22Rv1 (cell line): Measurements from ENCODE around the gene TLR2.
"Not testable (repeated sequence)": the region's sequence is repeated elsewhere in the genome, so short reads cannot be mapped to it uniquely, and the experiment has no call there.

Experiments used
- H3K27ac ChIP-seq: fragments of 450-650 bp; 2 replicates; pipeline ENCODE4 v1.5.1; 2017
- ZFX ChIP-seq: fragments of 450-650 bp; IDR thresholded peaks from 2 replicates; pipeline ENCODE4 v1.6.1; 2017; ENCODE audit warnings: antibody characterized with exemption, borderline replicate concordance
- TF ChIP-seq, protein P1 (sequence below): fragments of 450-650 bp; IDR thresholded peaks from 2 replicates; pipeline ENCODE4 v1.5.1; 2017; ENCODE audit warnings: mild to moderate bottlenecking

TLR2 gene

DNA sequence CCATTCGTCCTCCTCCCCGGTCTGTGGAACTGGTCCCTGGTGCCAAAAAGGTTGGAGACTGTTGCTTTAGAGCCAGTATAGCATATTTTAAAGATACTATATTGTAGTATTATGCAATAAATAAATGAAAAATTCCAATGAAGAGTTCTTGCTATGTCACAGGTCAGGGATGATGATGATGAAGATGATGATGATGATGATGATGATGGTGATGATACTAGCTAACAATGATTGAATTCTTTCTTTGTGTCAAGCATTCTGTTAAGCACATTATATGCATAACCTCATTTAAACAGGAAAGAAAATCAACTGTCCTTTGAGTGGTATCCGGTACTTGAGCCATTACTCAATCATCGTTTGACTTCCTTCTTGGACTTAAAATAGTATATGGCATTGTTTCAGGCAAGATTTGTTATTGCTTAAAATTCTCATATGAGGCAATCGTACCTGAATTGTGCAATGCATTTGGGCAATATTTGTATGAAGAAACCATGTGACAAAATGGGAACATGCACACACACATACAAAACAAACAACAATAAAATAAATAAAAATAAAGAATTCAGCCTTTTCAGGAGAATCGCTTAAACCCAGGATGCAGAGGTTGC lies 22.8 kb upstream of the TLR2 start:
- TF ChIP-seq, protein P1, sequence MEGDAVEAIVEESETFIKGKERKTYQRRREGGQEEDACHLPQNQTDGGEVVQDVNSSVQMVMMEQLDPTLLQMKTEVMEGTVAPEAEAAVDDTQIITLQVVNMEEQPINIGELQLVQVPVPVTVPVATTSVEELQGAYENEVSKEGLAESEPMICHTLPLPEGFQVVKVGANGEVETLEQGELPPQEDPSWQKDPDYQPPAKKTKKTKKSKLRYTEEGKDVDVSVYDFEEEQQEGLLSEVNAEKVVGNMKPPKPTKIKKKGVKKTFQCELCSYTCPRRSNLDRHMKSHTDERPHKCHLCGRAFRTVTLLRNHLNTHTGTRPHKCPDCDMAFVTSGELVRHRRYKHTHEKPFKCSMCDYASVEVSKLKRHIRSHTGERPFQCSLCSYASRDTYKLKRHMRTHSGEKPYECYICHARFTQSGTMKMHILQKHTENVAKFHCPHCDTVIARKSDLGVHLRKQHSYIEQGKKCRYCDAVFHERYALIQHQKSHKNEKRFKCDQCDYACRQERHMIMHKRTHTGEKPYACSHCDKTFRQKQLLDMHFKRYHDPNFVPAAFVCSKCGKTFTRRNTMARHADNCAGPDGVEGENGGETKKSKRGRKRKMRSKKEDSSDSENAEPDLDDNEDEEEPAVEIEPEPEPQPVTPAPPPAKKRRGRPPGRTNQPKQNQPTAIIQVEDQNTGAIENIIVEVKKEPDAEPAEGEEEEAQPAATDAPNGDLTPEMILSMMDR, result no peak
- TF ChIP-seq ZFX, result no peak

DNA sequence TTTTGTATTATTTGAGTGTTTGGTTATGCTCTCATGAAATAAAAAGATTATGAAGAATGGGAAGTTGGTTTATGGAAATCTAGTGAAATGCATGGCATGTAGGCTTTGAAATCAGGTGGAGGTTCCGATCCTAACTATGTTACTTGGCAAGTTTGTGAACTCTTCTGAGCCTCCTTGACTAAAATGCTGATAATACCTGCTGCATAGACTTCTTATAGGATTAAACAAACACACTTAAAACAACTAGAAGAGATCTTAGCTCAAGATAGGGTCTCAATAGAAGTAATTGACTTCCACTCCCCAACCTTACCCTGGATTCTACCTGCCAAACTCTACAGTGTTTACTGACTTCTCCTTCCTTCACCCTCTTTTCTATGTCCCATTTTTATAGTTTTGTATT lies 22.2 kb upstream of the TLR2 start:
- H3K27ac ChIP-seq, result no peak overlapping the region
- TF ChIP-seq, protein P1, result no peak
- no peak for TF ChIP-seq ZFX

More for the DNA sequence above, 22.8 kb upstream of the TLR2 start:
- no peak overlapping the region for H3K27ac ChIP-seq

DNA sequence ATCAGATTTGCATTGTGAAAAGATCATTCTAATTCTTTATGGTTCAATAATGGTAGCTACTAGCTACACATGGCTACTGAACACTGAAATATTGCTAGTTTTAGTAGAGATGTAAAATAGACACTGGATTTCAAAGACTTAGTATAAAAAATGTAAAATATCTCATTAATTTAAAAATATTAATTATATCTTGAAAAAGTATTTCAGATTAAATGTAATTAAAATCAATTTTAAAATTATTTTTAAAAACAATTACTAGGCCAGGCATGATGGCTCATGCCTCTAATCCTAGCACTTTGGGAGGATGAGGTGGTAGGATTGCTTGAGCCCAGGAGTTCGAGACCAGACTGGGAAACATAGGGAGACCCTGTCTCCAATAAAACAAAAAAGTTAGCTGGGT lies 20.4 kb upstream of the TLR2 start:
- H3K27ac ChIP-seq, result no peak overlapping the region
- no peak for TF ChIP-seq ZFX
- TF ChIP-seq, protein P1, result no peak

DNA sequence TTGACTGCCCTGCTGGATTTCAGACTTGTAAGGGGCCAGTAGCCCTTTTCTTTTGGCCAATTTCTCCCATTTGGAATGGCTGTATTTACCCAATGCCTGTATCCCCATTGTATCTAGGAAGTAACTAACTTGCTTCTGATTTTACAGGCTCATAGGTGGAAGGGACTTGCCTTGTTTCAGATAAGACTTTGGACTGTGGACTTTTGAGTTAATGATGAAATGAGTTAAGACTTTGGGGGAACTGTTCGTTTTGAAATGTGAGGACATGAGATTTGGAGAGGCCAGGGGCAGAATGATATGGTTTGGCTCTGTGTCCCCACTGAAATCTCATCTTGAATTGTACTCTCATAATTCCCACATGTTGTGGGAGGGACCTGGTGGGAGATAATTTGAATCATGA lies 17.6 kb upstream of the TLR2 start:
- H3K27ac ChIP-seq, result not testable (repeated sequence)

DNA sequence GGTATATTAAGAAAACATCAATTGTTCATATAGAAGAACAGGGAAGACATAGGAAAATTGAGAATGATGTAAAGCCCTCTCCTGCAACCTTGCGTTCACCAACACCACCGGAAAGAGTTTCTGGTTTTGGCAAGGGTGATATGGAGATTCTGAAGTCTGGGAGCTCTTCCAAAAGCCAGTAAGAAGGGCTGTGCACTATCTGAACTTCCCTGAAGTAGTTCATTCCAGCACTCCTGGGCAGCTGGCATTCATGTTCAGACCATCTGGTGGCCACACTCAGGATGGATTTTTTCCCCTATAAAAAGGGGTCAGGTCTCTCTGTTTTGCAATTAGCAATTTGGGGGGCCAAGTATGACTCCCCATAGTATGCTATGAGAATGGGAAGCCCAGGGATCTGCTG lies 15.4 kb upstream of the TLR2 start:
- H3K27ac ChIP-seq, result no peak overlapping the region
- TF ChIP-seq, protein P1, result no peak
- TF ChIP-seq ZFX, result no peak

DNA sequence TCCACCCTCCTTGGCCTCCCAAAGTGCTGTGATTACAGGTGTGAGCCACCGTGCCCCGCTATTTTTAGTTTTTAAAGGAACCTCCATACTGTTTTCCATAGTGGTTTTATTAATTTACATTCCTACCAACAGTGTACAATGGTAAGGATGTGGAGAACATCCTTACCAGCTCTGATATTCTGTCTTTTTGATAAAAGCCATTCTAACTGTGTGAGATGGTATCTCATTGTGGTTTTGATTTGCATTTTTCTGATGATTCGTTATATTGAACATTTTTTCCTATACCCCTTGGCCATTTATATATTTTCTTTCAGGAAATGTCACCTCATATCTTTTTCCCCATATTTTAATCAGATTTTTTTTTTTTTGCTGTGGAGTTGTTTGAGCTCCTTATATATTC lies 14.2 kb upstream of the TLR2 start:
- H3K27ac ChIP-seq, result no peak overlapping the region
- TF ChIP-seq, protein P1, result no peak
- no peak for TF ChIP-seq ZFX

DNA sequence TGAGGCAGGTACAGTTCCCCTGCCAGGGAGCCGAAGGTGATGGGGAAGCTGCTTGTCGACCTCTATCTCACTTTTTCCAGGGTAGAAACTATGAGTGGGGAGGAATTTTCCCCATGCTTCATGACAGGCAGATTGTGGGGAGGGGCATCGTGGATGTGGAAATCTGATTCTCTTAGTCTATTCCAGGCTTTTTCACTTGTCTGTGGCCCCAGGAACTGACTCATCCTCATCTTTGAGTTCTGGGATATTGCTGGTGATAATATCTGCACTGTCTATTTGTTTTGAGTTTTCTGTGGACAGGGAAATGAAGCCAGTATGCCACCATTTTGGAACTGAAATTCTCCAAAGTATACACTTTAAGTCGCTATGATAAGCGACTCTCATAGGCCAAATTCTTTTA lies 7.6 kb upstream of the TLR2 start:
- no peak overlapping the region for H3K27ac ChIP-seq
- TF ChIP-seq ZFX, result no peak
- TF ChIP-seq, protein P1, result no peak

DNA sequence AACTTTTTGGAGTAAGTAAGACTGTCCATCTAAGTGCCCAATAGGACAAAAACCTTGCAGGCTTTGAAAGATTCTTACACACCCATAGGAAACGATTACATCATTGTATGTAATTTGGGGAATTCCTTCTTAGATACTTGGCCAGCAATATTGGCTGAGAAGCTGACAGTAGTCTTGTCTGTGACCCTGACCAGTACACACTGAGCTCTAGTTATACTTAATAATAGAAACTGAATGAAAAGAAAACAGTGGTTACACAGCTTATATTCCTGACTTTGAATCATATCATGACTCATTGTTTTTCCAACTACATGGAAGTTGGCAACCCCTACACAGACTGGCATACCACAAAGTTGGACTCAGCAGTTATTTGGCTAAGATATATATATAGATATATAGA lies 7.1 kb upstream of the TLR2 start:
- TF ChIP-seq, protein P1, result no peak
- no peak for TF ChIP-seq ZFX

More for the DNA sequence above, 7.1 kb upstream of the TLR2 start:
- H3K27ac ChIP-seq, result no peak overlapping the region
